ENCODE results near the gene ATP12A. TPM values are rescaled to one million over a fixed set of nuclear protein-coding genes. Genes with fewer than 3 reads are reported as not detected.

ATP12A gene
- total RNA-seq, 1 donor from 2014 or later: not detected

- H3K36me3 ChIP-seq: no peaks in the 10 kb centered on the region
- no peaks in the 10 kb centered on the region for H3K9me3 ChIP-seq
- no peaks in the 10 kb centered on the region for H3K4me1 ChIP-seq
- no peak overlapping the region for H3K4me3 ChIP-seq
- no peak overlapping the region for H3K27ac ChIP-seq
- H3K27me3 ChIP-seq: no peaks in the 10 kb centered on the region
- TF ChIP-seq, protein P1, sequence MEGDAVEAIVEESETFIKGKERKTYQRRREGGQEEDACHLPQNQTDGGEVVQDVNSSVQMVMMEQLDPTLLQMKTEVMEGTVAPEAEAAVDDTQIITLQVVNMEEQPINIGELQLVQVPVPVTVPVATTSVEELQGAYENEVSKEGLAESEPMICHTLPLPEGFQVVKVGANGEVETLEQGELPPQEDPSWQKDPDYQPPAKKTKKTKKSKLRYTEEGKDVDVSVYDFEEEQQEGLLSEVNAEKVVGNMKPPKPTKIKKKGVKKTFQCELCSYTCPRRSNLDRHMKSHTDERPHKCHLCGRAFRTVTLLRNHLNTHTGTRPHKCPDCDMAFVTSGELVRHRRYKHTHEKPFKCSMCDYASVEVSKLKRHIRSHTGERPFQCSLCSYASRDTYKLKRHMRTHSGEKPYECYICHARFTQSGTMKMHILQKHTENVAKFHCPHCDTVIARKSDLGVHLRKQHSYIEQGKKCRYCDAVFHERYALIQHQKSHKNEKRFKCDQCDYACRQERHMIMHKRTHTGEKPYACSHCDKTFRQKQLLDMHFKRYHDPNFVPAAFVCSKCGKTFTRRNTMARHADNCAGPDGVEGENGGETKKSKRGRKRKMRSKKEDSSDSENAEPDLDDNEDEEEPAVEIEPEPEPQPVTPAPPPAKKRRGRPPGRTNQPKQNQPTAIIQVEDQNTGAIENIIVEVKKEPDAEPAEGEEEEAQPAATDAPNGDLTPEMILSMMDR (IDR thresholded peaks at IDR 0.05): no peak
- DNase-seq (ENCODE audit: low spot score in 2 of 2): no peak
- intact Hi-C loops (cut with DNase I): no loop called here
Observed at GRCh38 chr13:24664726-24665409, 15.3 kb upstream of the ATP12A start.

- Histone ChIP-seq H3K27me3 (no peaks in the 10 kb centered on the region), H3K4me1 (peaks cover 0 to 2% of the 10 kb centered on the region in 2 donors), H3K9me3 (no peaks in the 10 kb centered on the region), H3K36me3 (no peaks in the 10 kb centered on the region), H3K27ac (no peak overlapping the region), H3K4me3 (no peak overlapping the region)
- TF ChIP-seq, protein P1 (IDR thresholded peaks at IDR 0.05): no peak
- intact Hi-C loops (cut with DNase I): no loop called here
- no peak for DNase-seq (ENCODE audit: low spot score in 2 of 2)
Observed at GRCh38 chr13:24668511-24668910, 11.7 kb upstream of the ATP12A start.

DNA sequence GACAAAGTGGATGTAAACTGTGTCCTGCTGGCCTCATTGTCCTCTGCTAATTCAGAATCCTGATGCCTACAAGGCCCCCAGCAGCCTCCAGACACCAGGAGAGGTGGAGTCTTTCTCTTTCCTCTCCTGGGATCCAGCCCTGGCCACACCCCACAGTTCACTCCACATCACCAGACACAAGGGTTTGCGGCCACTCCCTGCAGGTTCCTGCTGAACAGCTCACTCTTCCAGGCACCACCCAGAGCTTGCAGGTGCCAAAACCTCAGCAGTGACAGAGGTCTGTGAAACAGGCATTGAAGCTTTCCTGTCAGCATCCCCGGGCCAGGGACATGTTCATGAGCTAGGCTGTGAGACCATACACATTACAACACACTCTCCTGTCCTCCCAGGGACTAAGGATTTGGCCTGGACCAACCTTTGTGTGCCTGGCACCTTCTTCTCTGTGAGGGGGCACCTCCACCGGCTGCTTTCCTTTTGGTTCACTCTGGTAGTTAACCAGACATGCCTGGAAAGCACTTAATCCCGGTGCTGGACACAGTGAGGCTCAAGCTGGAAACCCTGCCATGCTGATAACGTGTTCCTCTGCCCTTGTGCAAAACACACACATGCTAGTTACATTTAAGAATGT, 11.1 kb upstream of the ATP12A start:
- intact Hi-C loops (cut with DNase I): no loop called here
- TF ChIP-seq, protein P1 (IDR thresholded peaks at IDR 0.05): no peak
- no peak for DNase-seq (ENCODE audit: low spot score in 2 of 2)
- no peaks in the 10 kb centered on the region for H3K27me3 ChIP-seq
- H3K4me1 ChIP-seq: peaks cover 0 to 2% of the 10 kb centered on the region in 2 donors
- no peaks in the 10 kb centered on the region for H3K36me3 ChIP-seq
- H3K4me3 ChIP-seq: no peak overlapping the region
- no peaks in the 10 kb centered on the region for H3K9me3 ChIP-seq
- no peak overlapping the region for H3K27ac ChIP-seq

- TF ChIP-seq, protein P1 (IDR thresholded peaks at IDR 0.05): no peak
- Histone ChIP-seq H3K4me3 (no peak overlapping the region), H3K36me3 (no peaks in the 10 kb centered on the region), H3K27ac (no peak overlapping the region), H3K9me3 (no peaks in the 10 kb centered on the region), H3K4me1 (peaks cover 0 to 2% of the 10 kb centered on the region in 2 donors), H3K27me3 (no peaks in the 10 kb centered on the region)
- intact Hi-C loops (cut with DNase I): no loop called here
- no peak for DNase-seq (ENCODE audit: low spot score in 2 of 2)
Observed at GRCh38 chr13:24670174-24670573, 10.0 kb upstream of the ATP12A start.

DNA sequence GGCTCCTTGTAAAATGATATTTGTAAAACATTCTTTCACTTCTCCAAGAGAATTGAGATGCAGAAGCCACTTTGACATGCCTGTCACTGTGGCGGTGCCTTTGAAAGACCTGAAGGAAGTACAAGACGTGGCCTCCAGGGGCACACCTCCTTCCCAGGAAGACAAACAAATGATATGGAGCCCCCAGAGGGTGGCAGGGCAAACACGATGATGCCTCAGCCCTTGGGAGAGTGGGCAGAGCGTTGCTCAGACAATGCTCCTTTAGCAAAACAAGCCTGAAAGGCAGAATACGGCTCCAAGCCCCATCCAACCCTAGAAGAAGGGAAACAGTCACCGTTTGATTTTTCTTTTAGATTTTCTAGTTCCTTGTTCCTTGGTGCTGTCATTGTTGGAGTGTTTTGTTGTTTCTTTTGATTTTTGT, 9.2 kb upstream of the ATP12A start:
- H3K36me3 ChIP-seq: no peaks in the 10 kb centered on the region
- no peak overlapping the region for H3K4me3 ChIP-seq
- intact Hi-C loops (cut with DNase I): no loop called here
- no peak overlapping the region for H3K27ac ChIP-seq
- no peaks in the 10 kb centered on the region for H3K27me3 ChIP-seq
- H3K9me3 ChIP-seq: no peaks in the 10 kb centered on the region
- peaks cover 0 to 2% of the 10 kb centered on the region in 2 donors for H3K4me1 ChIP-seq
- TF ChIP-seq, protein P1 (IDR thresholded peaks at IDR 0.05): no peak
- DNase-seq (ENCODE audit: low spot score in 2 of 2): no peak

Measured in ascending aorta (tissue), 2 donors.